Thyroid gland (tissue), 4 donors: ENCODE results near the gene ZP4. TPM values are rescaled to one million over a fixed set of nuclear protein-coding genes. Genes with fewer than 3 reads are reported as not detected.

ENCODE experiments used
- DNase-seq, 2 donors: peaks; one replicate each; pipeline ENCODE4 v3.0.0-alpha.2; 2019
- H3K27ac ChIP-seq, 3 donors: fragments of 200-600 bp; sonication (generic); 1 replicate in 2 of 3; 2 replicates in 1 of 3; pipeline ENCODE4 v1.5.1; 2016 to 2019; ENCODE audit warnings: mild to moderate bottlenecking in 1 of 3, moderate library complexity in 1 of 3
- H3K27me3 ChIP-seq: fragments of 200-600 bp; sonication (generic); one replicate; pipeline ENCODE4 v1.5.1; 2019
- H3K36me3 ChIP-seq, 2 donors: fragments of 200-600 bp; sonication (generic); one replicate each; pipeline ENCODE4 v1.5.1; 2016 to 2019
- H3K4me1 ChIP-seq, 2 donors: fragments of 200-600 bp; sonication (generic); one replicate each; pipeline ENCODE4 v1.5.1; 2017 to 2019
- H3K4me3 ChIP-seq, 3 donors: fragments of 200-600 bp; sonication (generic); replicated peaks in 1 of 3; 1 replicate in 2 of 3; 2 replicates in 1 of 3; pipeline ENCODE4 v1.5.1; 2016; ENCODE audit warnings: mild to moderate bottlenecking in 1 of 3
- H3K9me3 ChIP-seq: fragments of 200-600 bp; sonication (generic); one replicate; pipeline ENCODE4 v1.5.1; 2017
- POLR2A ChIP-seq, 2 donors: fragments of 450-650 bp; IDR thresholded peaks; one replicate each; pipeline ENCODE4 v1.6.1; 2017; ENCODE audit warnings: antibody characterized with exemption in 2 of 2, mild to moderate bottlenecking in 2 of 2, moderate library complexity in 1 of 2
- WGBS, 2 donors: methylation state at CpG; one replicate each; pipeline ENCODE4 v1.1.5; 2017; 5-methylcytosine and 5-hydroxymethylcytosine counted together
- intact Hi-C: fragments of 100-400 bp; cut with DNase I; formaldehyde crosslinking; loops from one replicate; pipeline ENCODE4 v1.15.1; 2023
- total RNA-seq, 4 donors: library from RNA; depleted of rRNA; stranded (reverse); fragments of >200 nt; gene quantifications; one replicate each; pipeline ENCODE4 v1.2.3, GENCODE V29; 2016
- TF ChIP-seq, protein P1 (sequence below), 6 experiments: fragments of 200-600 bp in 3 of 6; fragments of 450-650 bp in 3 of 6; sonication (generic) in 3 of 6; IDR thresholded peaks; one replicate each; pipeline ENCODE4 v1.5.1; 2016 to 2019; ENCODE audit warnings: antibody characterized with exemption in 6 of 6, mild to moderate bottlenecking in 2 of 6, inconsistent platforms in 1 of 6, moderate library complexity in 1 of 6

ZP4 gene
- total RNA-seq, 4 donors from 2014 or later: not detected

DNA sequence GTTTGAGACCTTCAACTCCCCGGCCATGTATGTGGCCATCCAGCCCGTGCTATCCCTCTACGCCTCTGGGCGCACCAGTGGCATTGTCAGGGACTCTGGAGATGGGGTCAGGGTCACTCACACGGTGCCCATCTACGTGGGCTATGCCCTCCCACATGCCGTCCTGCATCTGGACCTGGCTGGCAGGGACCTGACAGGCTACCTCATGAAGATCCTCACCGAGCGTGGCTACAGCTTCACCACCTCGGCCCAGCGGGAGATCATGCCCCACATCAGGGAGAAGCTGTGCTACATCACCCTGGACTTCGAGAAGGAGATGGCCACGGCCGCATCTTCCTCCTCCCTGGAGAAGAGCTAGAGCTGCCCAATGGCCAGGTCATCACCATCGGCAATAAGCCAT, 36.5 kb upstream of the ZP4 start:
- no peaks in the 10 kb centered on the region for H3K36me3 ChIP-seq
- WGBS, 2 donors: 94 to 95% methylated on average over 9 to 15 of the region's 15 CpGs
- intact Hi-C loops: no loop called here
- H3K4me3 ChIP-seq: no peak overlapping the region
- no peaks in the 10 kb centered on the region for H3K9me3 ChIP-seq
- H3K4me1 ChIP-seq: no peaks in the 10 kb centered on the region
- DNase-seq: no peak
- TF ChIP-seq, protein P1, sequence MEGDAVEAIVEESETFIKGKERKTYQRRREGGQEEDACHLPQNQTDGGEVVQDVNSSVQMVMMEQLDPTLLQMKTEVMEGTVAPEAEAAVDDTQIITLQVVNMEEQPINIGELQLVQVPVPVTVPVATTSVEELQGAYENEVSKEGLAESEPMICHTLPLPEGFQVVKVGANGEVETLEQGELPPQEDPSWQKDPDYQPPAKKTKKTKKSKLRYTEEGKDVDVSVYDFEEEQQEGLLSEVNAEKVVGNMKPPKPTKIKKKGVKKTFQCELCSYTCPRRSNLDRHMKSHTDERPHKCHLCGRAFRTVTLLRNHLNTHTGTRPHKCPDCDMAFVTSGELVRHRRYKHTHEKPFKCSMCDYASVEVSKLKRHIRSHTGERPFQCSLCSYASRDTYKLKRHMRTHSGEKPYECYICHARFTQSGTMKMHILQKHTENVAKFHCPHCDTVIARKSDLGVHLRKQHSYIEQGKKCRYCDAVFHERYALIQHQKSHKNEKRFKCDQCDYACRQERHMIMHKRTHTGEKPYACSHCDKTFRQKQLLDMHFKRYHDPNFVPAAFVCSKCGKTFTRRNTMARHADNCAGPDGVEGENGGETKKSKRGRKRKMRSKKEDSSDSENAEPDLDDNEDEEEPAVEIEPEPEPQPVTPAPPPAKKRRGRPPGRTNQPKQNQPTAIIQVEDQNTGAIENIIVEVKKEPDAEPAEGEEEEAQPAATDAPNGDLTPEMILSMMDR (IDR thresholded peaks at IDR 0.05): no peak
- no peak for TF ChIP-seq POLR2A (IDR thresholded peaks at IDR 0.05)
- H3K27me3 ChIP-seq: no peaks in the 10 kb centered on the region
- no peak overlapping the region for H3K27ac ChIP-seq

DNA sequence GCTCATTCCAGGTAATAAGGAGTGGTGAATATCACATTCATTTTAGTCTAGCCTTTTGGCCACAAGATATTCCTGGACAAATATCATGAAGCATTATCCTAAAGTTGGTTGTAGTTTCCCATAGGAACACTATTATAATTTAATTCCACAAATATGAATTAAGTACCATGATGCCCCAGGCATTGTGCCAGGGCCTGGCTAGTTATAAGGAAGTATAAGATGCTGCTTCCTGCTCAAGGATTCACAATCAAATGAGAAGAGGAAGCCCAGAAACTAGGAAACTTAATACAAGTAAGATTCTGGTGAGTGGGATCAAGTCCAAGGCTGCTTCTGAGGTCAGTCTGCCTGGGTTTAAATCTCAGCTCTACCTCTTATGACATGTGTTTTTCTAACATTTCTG, 30.6 kb upstream of the ZP4 start:
- TF ChIP-seq POLR2A (IDR thresholded peaks at IDR 0.05): no peak
- TF ChIP-seq, protein P1 (IDR thresholded peaks at IDR 0.05): no peak
- no peak for DNase-seq
- Histone ChIP-seq H3K9me3 (no peaks in the 10 kb centered on the region), H3K27ac (no peak overlapping the region), H3K27me3 (no peaks in the 10 kb centered on the region), H3K36me3 (no peaks in the 10 kb centered on the region), H3K4me1 (no peaks in the 10 kb centered on the region), H3K4me3 (no peak overlapping the region)
- intact Hi-C loops: no loop called here

DNA sequence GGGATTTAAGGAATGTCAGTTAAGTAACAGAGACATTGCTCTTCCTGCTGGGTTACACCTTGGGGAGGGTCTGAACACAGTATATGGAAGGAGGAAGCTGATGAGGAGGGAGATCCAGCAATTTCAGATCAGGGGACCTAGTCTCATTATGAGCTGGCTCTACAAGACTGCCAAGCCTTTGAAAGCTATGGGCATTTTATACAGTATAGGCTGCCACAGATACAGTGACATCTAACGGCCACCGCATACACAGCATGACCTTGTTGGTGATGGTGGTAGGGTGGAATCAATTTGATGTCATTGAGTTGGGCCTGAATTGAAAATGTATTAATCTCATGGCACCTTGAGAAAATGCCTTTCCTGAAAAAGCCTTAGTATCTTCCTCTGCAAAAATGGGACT, 22.6 kb upstream of the ZP4 start:
- intact Hi-C loops: no loop called here
- DNase-seq: no peak
- TF ChIP-seq, protein P1 (IDR thresholded peaks at IDR 0.05): no peak
- no peak for TF ChIP-seq POLR2A (IDR thresholded peaks at IDR 0.05)
- no peaks in the 10 kb centered on the region for H3K9me3 ChIP-seq
- WGBS, 2 donors: 87 to 94% methylated on average over 2 of the region's 2 CpGs
- no peaks in the 10 kb centered on the region for H3K36me3 ChIP-seq
- no peak overlapping the region for H3K27ac ChIP-seq
- H3K4me3 ChIP-seq: no peak overlapping the region
- no peaks in the 10 kb centered on the region for H3K4me1 ChIP-seq
- no peaks in the 10 kb centered on the region for H3K27me3 ChIP-seq

DNA sequence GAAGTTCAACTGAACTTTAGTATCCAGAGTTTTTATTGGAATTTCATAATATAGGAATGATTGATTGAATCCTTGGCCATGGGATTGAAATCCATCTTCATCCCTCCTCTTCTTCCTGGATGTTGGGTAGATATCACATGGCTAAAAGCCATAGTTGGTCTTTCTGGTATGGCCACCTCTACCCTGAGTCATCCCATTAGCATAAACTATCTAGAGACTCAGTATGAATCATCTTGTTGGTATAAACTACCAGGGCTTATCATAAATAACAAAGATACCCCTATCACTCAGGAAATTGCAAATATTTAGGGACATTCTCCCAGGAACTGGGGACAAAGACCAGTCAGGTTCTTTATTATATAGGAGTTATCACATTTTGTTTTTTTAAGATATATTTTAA, 21.2 kb upstream of the ZP4 start:
- no peaks in the 10 kb centered on the region for H3K4me1 ChIP-seq
- TF ChIP-seq, protein P1 (IDR thresholded peaks at IDR 0.05): no peak
- TF ChIP-seq POLR2A (IDR thresholded peaks at IDR 0.05): no peak
- DNase-seq: no peak
- H3K4me3 ChIP-seq: no peak overlapping the region
- intact Hi-C loops: no loop called here
- no peak overlapping the region for H3K27ac ChIP-seq
- H3K27me3 ChIP-seq: no peaks in the 10 kb centered on the region
- H3K9me3 ChIP-seq: no peaks in the 10 kb centered on the region
- no peaks in the 10 kb centered on the region for H3K36me3 ChIP-seq

DNA sequence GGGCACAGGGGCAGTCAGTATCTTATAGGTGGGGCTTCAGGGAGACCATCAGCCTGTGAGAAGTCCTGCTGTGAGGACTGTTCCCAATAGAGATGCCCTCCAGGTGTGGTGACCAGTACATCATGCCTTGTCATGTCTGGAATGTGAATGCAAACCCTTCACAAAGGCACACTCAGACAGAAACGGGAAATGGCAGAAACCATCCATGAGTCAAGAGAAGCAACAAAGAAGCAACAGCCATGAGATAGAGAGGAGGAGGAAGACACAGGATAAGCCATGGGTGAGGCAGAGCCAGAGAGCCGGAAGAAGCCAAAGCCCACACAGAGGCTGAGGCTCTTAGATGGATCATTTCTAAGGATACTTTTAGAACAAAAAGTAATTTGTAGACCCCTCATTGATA, 20.1 kb upstream of the ZP4 start:
- Histone ChIP-seq H3K36me3 (no peaks in the 10 kb centered on the region), H3K27me3 (no peaks in the 10 kb centered on the region), H3K4me1 (no peaks in the 10 kb centered on the region), H3K27ac (no peak overlapping the region), H3K4me3 (no peak overlapping the region), H3K9me3 (no peaks in the 10 kb centered on the region)
- no peak for DNase-seq
- intact Hi-C loops: no loop called here
- WGBS, 2 donors: 94 to 96% methylated on average over 2 of the region's 2 CpGs
- TF ChIP-seq, protein P1 (IDR thresholded peaks at IDR 0.05): no peak
- TF ChIP-seq POLR2A (IDR thresholded peaks at IDR 0.05): no peak
